Cardiac muscle cell (in vitro differentiated cells and primary cell): ENCODE results near the gene GPLD1. TPM values are rescaled to one million over a fixed set of nuclear protein-coding genes. Genes with fewer than 3 reads are reported as not detected.
"Not testable (repeated sequence)": the region's sequence is repeated elsewhere in the genome, so short reads cannot be mapped to it uniquely, and the experiment has no call there.

Experiments
- DNase-seq, 2 donors: peaks; one replicate each; pipeline versions ENCODE4 v3.0.0 to v3.0.0-alpha.2; 2010 to 2017; ENCODE audit warnings: low read depth in 1 of 2, low spot score in 1 of 2
- H3K27ac ChIP-seq: fragments of 200-600 bp; sonication (generic); 2 replicates; pipeline ENCODE4 v1.5.1; 2016
- H3K27me3 ChIP-seq: fragments of 200-600 bp; sonication (generic); 2 replicates; pipeline ENCODE4 v1.6.0; 2016; ENCODE audit warnings: control low read depth
- H3K36me3 ChIP-seq: fragments of 200-600 bp; sonication (generic); 2 replicates; pipeline ENCODE4 v1.5.1; 2016; ENCODE audit warnings: control low read depth
- H3K4me1 ChIP-seq: fragments of 200-600 bp; sonication (generic); 2 replicates; pipeline ENCODE4 v1.8.1; 2017; ENCODE audit warnings: low read depth, mild to moderate bottlenecking, mixed run types
- H3K4me3 ChIP-seq: fragments of 200-600 bp; sonication (generic); 2 replicates; pipeline ENCODE4 v1.5.1; 2016; ENCODE audit warnings: mild to moderate bottlenecking
- H3K9me3 ChIP-seq: fragments of 200-600 bp; sonication (generic); 2 replicates; pipeline ENCODE4 v1.5.1; 2017; ENCODE audit warnings: low read depth, mild to moderate bottlenecking, control low read depth
- polyA plus RNA-seq: library from polyadenylated mRNA; unstranded; fragments of >200 nt; fragmentation: Nextera tagmentation; extraction: Ambion mirVana; gene quantifications from 2 replicates; pipeline ENCODE4 v1.2.1, GENCODE V29; 2016
- total RNA-seq: library from RNA; depleted of rRNA; stranded (reverse); fragments of >200 nt; gene quantifications from 2 replicates; pipeline ENCODE4 v1.2.3, GENCODE V29; 2016
- TF ChIP-seq, protein P1 (sequence below): IDR thresholded peaks from 2 replicates; pipeline ENCODE4 v1.5.1; 2012; ENCODE audit warnings: low read depth, mild to moderate bottlenecking, low read length

The GPLD1 gene
- total and polyA plus RNA-seq, 2 experiments from 2014 or later: 0.39 to 4.8 TPM

DNA sequence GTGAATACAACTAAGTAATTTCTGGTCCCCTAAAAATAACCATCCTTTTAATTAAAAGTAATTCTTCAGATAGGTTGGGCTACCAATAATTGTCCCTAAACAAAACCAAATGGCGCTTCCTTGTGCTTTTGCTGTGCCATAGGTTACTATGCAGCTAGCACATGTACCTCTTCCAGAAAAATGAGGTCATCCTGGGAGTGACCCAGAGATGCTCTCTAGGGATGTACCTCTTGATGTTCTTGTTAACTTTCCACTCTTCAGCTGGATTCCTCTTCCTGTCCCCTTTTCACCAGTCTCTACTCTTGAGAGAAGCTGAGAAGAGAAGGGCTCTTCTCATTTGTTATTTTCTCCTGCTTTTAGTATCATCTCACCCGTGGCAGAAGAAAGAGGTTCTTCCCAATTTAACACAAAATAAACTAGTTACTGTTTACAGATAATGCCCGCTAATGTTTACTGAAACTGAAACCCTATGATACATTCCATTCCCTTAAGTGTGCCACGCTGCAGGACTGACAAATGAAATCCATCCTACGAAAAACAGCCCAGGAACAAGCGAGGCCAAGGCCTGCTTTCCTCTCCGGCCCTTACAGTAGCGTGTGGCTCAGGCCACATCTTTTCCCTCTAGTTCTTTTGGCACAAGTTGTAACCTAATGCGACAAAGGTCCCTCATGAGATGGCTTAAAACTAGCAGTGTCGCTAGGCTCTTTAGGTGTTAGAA lies 62.5 kb downstream of the GPLD1 start:
- Histone ChIP-seq H3K27me3 (no peaks in the 10 kb centered on the region), H3K4me3 (no peak overlapping the region), H3K27ac (no peak overlapping the region), H3K4me1 (no peaks in the 10 kb centered on the region), H3K9me3 (no peaks in the 10 kb centered on the region), H3K36me3 (peaks cover 43% of the 10 kb centered on the region)
- DNase-seq: no peak
- TF ChIP-seq, protein P1, sequence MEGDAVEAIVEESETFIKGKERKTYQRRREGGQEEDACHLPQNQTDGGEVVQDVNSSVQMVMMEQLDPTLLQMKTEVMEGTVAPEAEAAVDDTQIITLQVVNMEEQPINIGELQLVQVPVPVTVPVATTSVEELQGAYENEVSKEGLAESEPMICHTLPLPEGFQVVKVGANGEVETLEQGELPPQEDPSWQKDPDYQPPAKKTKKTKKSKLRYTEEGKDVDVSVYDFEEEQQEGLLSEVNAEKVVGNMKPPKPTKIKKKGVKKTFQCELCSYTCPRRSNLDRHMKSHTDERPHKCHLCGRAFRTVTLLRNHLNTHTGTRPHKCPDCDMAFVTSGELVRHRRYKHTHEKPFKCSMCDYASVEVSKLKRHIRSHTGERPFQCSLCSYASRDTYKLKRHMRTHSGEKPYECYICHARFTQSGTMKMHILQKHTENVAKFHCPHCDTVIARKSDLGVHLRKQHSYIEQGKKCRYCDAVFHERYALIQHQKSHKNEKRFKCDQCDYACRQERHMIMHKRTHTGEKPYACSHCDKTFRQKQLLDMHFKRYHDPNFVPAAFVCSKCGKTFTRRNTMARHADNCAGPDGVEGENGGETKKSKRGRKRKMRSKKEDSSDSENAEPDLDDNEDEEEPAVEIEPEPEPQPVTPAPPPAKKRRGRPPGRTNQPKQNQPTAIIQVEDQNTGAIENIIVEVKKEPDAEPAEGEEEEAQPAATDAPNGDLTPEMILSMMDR: no peak

GRCh38 chr6:24425091-24425490 lies 64.3 kb downstream of the GPLD1 start:
- Histone ChIP-seq H3K4me1 (no peaks in the 10 kb centered on the region), H3K27ac (no peak overlapping the region), H3K36me3 (peaks cover 60% of the 10 kb centered on the region), H3K27me3 (no peaks in the 10 kb centered on the region), H3K4me3 (no peak overlapping the region), H3K9me3 (no peaks in the 10 kb centered on the region)
- no peak for DNase-seq
- TF ChIP-seq, protein P1: no peak

DNA sequence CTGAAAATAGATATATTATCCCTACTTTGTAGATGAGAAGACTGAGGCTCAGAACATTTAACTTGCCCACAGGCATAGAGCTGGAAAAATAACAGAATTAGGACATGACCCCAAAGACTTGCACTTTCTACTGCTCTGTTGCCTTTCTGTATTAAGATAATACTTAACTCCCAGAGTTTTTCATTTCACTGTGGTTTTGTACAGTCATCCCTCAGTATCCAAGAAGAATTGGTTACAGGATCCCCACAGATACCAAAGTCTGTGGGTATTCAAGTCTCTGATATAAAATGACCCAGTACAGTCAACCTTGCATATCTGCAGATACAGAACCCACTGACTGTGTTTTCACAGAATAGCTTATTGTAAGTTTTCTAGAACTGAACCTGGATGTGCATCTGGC lies 69.9 kb downstream of the GPLD1 start:
- Histone ChIP-seq H3K9me3 (no peaks in the 10 kb centered on the region), H3K36me3 (peaks cover 91% of the 10 kb centered on the region), H3K27ac (no peak overlapping the region), H3K4me1 (no peaks in the 10 kb centered on the region), H3K27me3 (no peaks in the 10 kb centered on the region), H3K4me3 (no peak overlapping the region)
- DNase-seq: no peak
- TF ChIP-seq, protein P1: no peak

- no peak overlapping the region for H3K4me3 ChIP-seq
- peaks cover 80% of the 10 kb centered on the region for H3K36me3 ChIP-seq
- no peaks in the 10 kb centered on the region for H3K9me3 ChIP-seq
- DNase-seq: no peak
- no peaks in the 10 kb centered on the region for H3K27me3 ChIP-seq
- no peak overlapping the region for H3K27ac ChIP-seq
- TF ChIP-seq, protein P1: no peak
- H3K4me1 ChIP-seq: no peaks in the 10 kb centered on the region
Observed at GRCh38 chr6:24415753-24416152, 73.6 kb downstream of the GPLD1 start.

GRCh38 chr6:24414531-24414930 lies 74.8 kb downstream of the GPLD1 start:
- H3K4me3 ChIP-seq, H3K27me3 ChIP-seq, H3K9me3 ChIP-seq, H3K4me1 ChIP-seq, DNase-seq, H3K27ac ChIP-seq: not testable (repeated sequence)
- peaks cover 80% of the 10 kb centered on the region for H3K36me3 ChIP-seq

DNA sequence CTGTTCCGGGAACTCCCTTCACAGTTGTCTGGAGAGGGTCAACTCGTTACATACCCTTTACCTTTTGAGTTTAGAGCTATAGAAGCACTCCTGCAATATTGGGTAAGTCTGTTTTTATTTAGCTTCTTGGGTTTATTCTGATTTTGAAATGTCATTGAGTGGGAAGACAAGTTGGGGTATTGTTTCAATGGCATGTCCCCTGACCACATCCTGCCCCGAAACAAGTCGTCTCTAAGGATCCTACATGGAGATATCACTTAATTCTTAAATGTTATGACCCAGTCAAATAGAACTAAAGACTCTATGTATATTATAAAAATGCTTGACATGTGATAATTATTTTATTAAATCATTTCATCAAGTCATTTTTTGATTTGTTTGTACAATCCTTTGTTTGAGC lies 77.1 kb downstream of the GPLD1 start:
- no peak for DNase-seq
- no peaks in the 10 kb centered on the region for H3K9me3 ChIP-seq
- no peak overlapping the region for H3K4me3 ChIP-seq
- H3K36me3 ChIP-seq: peaks cover 85% of the 10 kb centered on the region
- H3K27me3 ChIP-seq: no peaks in the 10 kb centered on the region
- no peak overlapping the region for H3K27ac ChIP-seq
- TF ChIP-seq, protein P1: no peak
- no peaks in the 10 kb centered on the region for H3K4me1 ChIP-seq
